C4-2B (cell line): ENCODE measurements around the gene GALNT8.

ENCODE experiments used
- CTCF ChIP-seq: fragments of 450-650 bp; conservative IDR thresholded peaks from 2 replicates; pipeline ENCODE4 v1.5.1; 2017; ENCODE audit warnings: mild to moderate bottlenecking
- ZFX ChIP-seq: fragments of 450-650 bp; IDR thresholded peaks from 2 replicates; pipeline ENCODE4 v1.6.1; 2017

GRCh38 chr12:4794491-4794890 is 74.3 kb downstream of the GALNT8 start:
- no peak for TF ChIP-seq CTCF
- TF ChIP-seq ZFX: no peak
